ENCODE measurements around the gene IFIT5. TPM values are rescaled to one million over a fixed set of nuclear protein-coding genes. Genes with fewer than 3 reads are reported as not detected.

IFIT5 gene
- total RNA-seq, 3 donors from 2014 or later = 13.8 to 19.7 (median 16.0) TPM

- intact Hi-C loops (cut with DNase I; ENCODE audit: low total_unique reads) = no loop called here
- no peaks in the 10 kb centered on the region for H3K4me1 ChIP-seq
- TF ChIP-seq POLR2AphosphoS5 (IDR thresholded peaks at IDR 0.05) (peak in 1 of 3 donors; percentile 35), POLR2A (IDR thresholded peaks at IDR 0.05) (no peak)
These were observed 22.2 kb upstream of the IFIT5 start, which contains the start of gene IFIT1 for GRCh38 chr10:89391907-89392756. TSS of gene IFIT1 (plus strand) at chr10:89392623. CDS start at chr10:89392713, 90 bp downstream.

DNA sequence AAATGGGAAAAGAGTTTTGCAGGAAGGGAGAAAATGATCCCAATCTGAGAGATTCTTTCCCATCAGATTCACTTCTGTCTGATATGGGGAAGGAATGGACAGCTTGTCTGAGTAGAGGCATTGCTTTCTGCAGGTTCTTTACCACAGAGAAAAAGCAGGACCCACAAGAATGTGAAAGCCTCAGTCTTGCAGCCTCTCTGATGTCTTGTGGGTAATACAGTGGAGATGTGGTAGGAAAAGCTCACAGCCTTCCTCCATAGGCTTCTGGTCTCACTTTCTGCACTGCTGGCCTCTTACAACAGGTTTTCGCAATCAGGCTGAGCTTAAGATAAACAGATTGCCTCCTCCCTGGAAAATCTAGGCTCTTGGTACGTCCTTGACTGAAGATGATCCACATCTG lies 21.4 kb upstream of the IFIT5 start:
- peak in 1 of 3 donors; percentile 6 for TF ChIP-seq POLR2AphosphoS5 (IDR thresholded peaks at IDR 0.05)
- TF ChIP-seq, protein P1, sequence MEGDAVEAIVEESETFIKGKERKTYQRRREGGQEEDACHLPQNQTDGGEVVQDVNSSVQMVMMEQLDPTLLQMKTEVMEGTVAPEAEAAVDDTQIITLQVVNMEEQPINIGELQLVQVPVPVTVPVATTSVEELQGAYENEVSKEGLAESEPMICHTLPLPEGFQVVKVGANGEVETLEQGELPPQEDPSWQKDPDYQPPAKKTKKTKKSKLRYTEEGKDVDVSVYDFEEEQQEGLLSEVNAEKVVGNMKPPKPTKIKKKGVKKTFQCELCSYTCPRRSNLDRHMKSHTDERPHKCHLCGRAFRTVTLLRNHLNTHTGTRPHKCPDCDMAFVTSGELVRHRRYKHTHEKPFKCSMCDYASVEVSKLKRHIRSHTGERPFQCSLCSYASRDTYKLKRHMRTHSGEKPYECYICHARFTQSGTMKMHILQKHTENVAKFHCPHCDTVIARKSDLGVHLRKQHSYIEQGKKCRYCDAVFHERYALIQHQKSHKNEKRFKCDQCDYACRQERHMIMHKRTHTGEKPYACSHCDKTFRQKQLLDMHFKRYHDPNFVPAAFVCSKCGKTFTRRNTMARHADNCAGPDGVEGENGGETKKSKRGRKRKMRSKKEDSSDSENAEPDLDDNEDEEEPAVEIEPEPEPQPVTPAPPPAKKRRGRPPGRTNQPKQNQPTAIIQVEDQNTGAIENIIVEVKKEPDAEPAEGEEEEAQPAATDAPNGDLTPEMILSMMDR (IDR thresholded peaks at IDR 0.05) = no peak
- H3K27ac ChIP-seq = peak overlapping the region; percentile 75 to 85
- no peaks in the 10 kb centered on the region for H3K27me3 ChIP-seq
- no peaks in the 10 kb centered on the region for H3K36me3 ChIP-seq
- H3K4me1 ChIP-seq = no peaks in the 10 kb centered on the region
- intact Hi-C loops (cut with DNase I; ENCODE audit: low total_unique reads) = no loop called here
- DNase-seq (ENCODE audit: low spot score in 2 of 2) = no peak
- H3K4me3 ChIP-seq = peak overlapping the region; percentile 50 to 73 (median 58)
- H3K9me3 ChIP-seq = no peaks in the 10 kb centered on the region

More at GRCh38 chr10:89391907-89392756, 22.2 kb upstream of the IFIT5 start, which contains the start of gene IFIT1:
- no peaks in the 10 kb centered on the region for H3K27me3 ChIP-seq
- DNase-seq (ENCODE audit: low spot score in 2 of 2) = peak in 1 of 2 donors; percentile 38
- H3K9me3 ChIP-seq = no peaks in the 10 kb centered on the region
- peak within 1 kb of the TSS; percentile 50 to 73 (median 58) for H3K4me3 ChIP-seq
- H3K36me3 ChIP-seq = no peaks in the 10 kb centered on the region
- peak within 1 kb of the TSS; percentile 75 to 85 for H3K27ac ChIP-seq

- intact Hi-C loops (cut with DNase I; ENCODE audit: low total_unique reads) = no loop called here
- Histone ChIP-seq H3K27ac (peak overlapping the region; percentile 75 to 85), H3K4me3 (peak overlapping the region; percentile 50 to 73 (median 58))
These were observed 20.5 kb upstream of the IFIT5 start for GRCh38 chr10:89393898-89394297.

DNA sequence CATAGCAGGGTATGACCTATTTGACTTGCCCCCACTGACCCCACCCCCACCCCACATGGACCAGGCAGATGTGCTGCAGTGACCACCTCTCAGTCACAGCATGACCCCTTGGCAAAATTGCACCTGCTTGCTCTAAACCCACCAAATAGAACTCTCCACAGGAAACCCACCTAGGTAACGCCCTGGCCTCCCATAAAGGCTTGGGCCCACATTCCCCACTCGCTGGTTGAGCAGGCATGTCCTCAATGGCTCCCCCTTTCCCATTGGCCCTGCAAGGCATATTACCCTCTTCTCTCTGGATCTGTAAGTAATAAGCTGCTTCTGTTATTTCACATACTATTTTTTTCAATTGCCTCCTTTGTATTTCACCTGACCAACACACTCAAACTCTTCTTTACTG lies 19.2 kb upstream of the IFIT5 start:
- Histone ChIP-seq H3K27me3 (no peaks in the 10 kb centered on the region), H3K9me3 (no peaks in the 10 kb centered on the region), H3K4me1 (no peaks in the 10 kb centered on the region), H3K27ac (peak overlapping the region in 1 of 2 donors; percentile 21), H3K4me3 (peak overlapping the region in 1 of 3 donors; percentile 17), H3K36me3 (no peaks in the 10 kb centered on the region)
- intact Hi-C loops (cut with DNase I; ENCODE audit: low total_unique reads) = no loop called here
- no peak for DNase-seq (ENCODE audit: low spot score in 2 of 2)
- no peak for TF ChIP-seq POLR2AphosphoS5 (IDR thresholded peaks at IDR 0.05)
- TF ChIP-seq, protein P1 (IDR thresholded peaks at IDR 0.05) = no peak
- no peak for TF ChIP-seq POLR2A (IDR thresholded peaks at IDR 0.05)

More at GRCh38 chr10:89393898-89394297, 20.5 kb upstream of the IFIT5 start:
- no peak for TF ChIP-seq POLR2A (IDR thresholded peaks at IDR 0.05)
- TF ChIP-seq POLR2AphosphoS5 (IDR thresholded peaks at IDR 0.05) = no peak
- TF ChIP-seq, protein P1 (IDR thresholded peaks at IDR 0.05) = no peak
- no peak for DNase-seq (ENCODE audit: low spot score in 2 of 2)
- no peaks in the 10 kb centered on the region for H3K27me3 ChIP-seq
- H3K9me3 ChIP-seq = no peaks in the 10 kb centered on the region
- no peaks in the 10 kb centered on the region for H3K36me3 ChIP-seq
- no peaks in the 10 kb centered on the region for H3K4me1 ChIP-seq

DNA sequence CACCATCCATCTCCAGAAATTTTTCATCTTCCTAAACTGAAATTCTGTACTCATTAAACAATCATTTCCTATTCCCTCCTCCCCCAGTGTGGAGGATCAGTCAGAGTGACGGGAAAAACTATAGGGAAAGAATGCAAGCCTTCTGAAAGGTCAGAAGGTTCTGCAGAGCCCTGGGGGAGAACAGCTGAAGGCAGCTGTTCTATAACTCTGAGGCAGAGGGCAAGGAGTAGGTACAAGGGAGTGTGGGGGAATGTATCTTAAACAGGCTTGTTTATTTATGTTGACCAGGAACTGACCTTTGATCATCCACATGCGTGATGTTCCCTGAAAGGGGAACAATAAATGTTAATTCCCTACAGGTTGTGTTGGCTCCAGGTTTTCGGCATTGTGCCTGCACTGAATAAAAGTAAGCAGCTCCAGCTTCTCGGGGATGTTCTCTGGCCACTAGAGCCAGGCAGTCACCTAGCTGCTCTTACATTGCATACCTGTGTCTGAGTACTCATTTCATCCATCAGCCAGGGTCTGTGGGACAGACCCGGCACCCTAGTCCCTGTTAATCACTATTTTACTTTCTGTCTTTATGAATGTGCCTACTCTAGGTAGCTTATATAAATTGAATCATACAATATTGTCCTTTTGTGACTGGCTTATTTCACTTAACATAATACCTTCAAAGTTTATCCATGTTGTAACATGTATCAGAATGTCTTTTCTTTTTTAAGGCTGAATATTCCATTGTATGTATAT lies 16.2 kb upstream of the IFIT5 start:
- TF ChIP-seq, protein P1 (IDR thresholded peaks at IDR 0.05) = no peak
- TF ChIP-seq POLR2AphosphoS5 (IDR thresholded peaks at IDR 0.05) = no peak
- TF ChIP-seq POLR2A (IDR thresholded peaks at IDR 0.05) = no peak
- H3K4me3 ChIP-seq = no peak overlapping the region
- no peak overlapping the region for H3K27ac ChIP-seq
- H3K4me1 ChIP-seq = no peaks in the 10 kb centered on the region
- intact Hi-C loops (cut with DNase I; ENCODE audit: low total_unique reads) = no loop called here
- no peaks in the 10 kb centered on the region for H3K36me3 ChIP-seq
- H3K9me3 ChIP-seq = no peaks in the 10 kb centered on the region
- DNase-seq (ENCODE audit: low spot score in 2 of 2) = no peak
- H3K27me3 ChIP-seq = no peaks in the 10 kb centered on the region

Data from breast epithelium (tissue), 4 donors.